HG03378 (cell line): ENCODE measurements around the gene TLE2.
"Not testable (repeated sequence)": the region's sequence is repeated elsewhere in the genome, so short reads cannot be mapped to it uniquely, and the experiment has no call there.

Source experiments
- ATAC-seq: cut with Tn5 transposase; IDR thresholded peaks from one replicate; pipeline ENCODE4 v1.9.1; 2021; ENCODE audit warnings: mild to moderate bottlenecking, moderate library complexity; ENCODE audit not compliant: unreplicated experiment

TLE2 gene

GRCh38 chr19:3056417-3057088 lies 27.5 kb upstream of the TLE2 start:
- no peak for ATAC-seq

- ATAC-seq: no peak
Measured at GRCh38 chr19:3055741-3056416, 26.8 kb upstream of the TLE2 start.

GRCh38 chr19:3054972-3055740 lies 26.1 kb upstream of the TLE2 start:
- ATAC-seq: no peak

- ATAC-seq: no peak
Measured at GRCh38 chr19:3054265-3054971, 25.3 kb upstream of the TLE2 start.

- no peak for ATAC-seq
Measured at GRCh38 chr19:3053780-3054179, 24.7 kb upstream of the TLE2 start.

- ATAC-seq: no peak
Measured at GRCh38 chr19:3053218-3053621, 24.1 kb upstream of the TLE2 start.

- ATAC-seq: not testable (repeated sequence)
Measured at GRCh38 chr19:3050016-3050415, 20.9 kb upstream of the TLE2 start.

GRCh38 chr19:3049089-3049488 lies 20.0 kb upstream of the TLE2 start:
- no peak for ATAC-seq

- ATAC-seq: no peak
Measured at GRCh38 chr19:3048190-3048533, 19.1 kb upstream of the TLE2 start.

- ATAC-seq: no peak
Measured at GRCh38 chr19:3047496-3048189, 18.6 kb upstream of the TLE2 start.

GRCh38 chr19:3046698-3047495 lies 17.8 kb upstream of the TLE2 start:
- no peak for ATAC-seq

GRCh38 chr19:3045885-3046697 lies 17.0 kb upstream of the TLE2 start:
- ATAC-seq: no peak

- ATAC-seq: no peak
Measured at GRCh38 chr19:3045191-3045590, 16.1 kb upstream of the TLE2 start.

GRCh38 chr19:3042621-3043267 lies 13.7 kb upstream of the TLE2 start:
- no peak for ATAC-seq

- no peak for ATAC-seq
Measured at GRCh38 chr19:3041761-3042620, 12.9 kb upstream of the TLE2 start.

- ATAC-seq: no peak
Measured at GRCh38 chr19:3041327-3041726, 12.2 kb upstream of the TLE2 start.

GRCh38 chr19:3039641-3040077 lies 10.6 kb upstream of the TLE2 start:
- no peak for ATAC-seq

- ATAC-seq: no peak
Measured at GRCh38 chr19:3039125-3039524, 10.0 kb upstream of the TLE2 start.
